GM12875 (cell line): ENCODE results near the gene RACGAP1.

ENCODE experiments used
- H3K4me3 ChIP-seq: one replicate; pipeline ENCODE4 v1.5.1; 2011; ENCODE audit warnings: low read depth, low read length, control low read depth
- TF ChIP-seq, protein P1 (sequence below): IDR thresholded peaks from 2 replicates; pipeline ENCODE4 v1.5.1; 2011; ENCODE audit warnings: low read depth, mild to moderate bottlenecking, control low read depth, inconsistent platforms, low read length, moderate library complexity, borderline replicate concordance; ENCODE audit not compliant: insufficient read depth

The RACGAP1 gene

DNA sequence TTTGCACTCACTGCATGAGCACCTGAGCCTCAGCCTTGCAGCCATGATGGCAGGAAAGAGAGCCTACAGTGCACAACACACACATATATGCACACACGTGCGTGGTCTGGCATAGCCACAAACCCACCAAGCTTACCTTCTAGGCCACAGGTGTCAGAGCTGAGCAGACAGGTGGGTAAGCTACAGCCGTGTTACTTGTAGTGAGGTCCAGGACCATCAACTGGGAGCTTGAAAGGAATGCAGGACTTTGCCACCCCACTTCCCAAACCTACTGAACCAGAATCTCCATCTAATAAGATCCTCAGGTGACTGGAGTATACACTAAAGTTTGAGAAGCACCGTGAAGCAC is 34.8 kb upstream of the RACGAP1 start:
- TF ChIP-seq, protein P1, sequence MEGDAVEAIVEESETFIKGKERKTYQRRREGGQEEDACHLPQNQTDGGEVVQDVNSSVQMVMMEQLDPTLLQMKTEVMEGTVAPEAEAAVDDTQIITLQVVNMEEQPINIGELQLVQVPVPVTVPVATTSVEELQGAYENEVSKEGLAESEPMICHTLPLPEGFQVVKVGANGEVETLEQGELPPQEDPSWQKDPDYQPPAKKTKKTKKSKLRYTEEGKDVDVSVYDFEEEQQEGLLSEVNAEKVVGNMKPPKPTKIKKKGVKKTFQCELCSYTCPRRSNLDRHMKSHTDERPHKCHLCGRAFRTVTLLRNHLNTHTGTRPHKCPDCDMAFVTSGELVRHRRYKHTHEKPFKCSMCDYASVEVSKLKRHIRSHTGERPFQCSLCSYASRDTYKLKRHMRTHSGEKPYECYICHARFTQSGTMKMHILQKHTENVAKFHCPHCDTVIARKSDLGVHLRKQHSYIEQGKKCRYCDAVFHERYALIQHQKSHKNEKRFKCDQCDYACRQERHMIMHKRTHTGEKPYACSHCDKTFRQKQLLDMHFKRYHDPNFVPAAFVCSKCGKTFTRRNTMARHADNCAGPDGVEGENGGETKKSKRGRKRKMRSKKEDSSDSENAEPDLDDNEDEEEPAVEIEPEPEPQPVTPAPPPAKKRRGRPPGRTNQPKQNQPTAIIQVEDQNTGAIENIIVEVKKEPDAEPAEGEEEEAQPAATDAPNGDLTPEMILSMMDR: no peak
- H3K4me3 ChIP-seq: no peak overlapping the region

DNA sequence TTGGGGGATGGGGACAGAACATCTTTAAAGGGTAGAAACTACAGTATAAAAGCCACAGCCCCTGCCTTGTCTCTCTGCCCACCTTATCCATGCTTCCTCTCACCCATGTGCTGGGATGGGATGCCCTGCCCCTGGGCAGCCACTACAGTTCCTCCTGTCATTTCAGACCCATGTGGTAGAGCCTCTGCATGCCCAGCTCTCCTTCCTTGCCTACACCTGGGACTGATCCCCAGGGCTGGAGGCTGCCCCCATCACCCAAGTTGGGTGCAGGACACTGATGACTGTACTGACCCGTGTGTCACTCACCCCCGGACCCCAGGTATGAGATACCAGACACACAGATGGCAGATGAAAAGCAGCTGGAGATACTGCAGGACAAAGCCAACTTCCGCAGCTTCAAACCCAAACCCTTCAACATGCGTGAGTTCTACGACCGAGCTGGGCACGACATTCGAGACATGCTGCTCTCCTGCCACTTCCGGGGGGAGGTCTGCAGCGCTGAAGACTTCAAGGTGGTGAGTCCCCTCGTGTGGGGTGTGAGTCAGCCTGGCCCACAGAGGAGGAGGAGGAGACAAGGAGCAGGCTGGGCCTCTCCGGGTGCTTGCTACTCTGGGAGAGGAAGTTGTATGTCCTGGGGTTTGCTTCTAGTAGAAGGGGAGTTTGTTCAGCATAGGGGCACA is 34.3 kb upstream of the RACGAP1 start:
- TF ChIP-seq, protein P1: no peak
- no peak overlapping the region for H3K4me3 ChIP-seq

DNA sequence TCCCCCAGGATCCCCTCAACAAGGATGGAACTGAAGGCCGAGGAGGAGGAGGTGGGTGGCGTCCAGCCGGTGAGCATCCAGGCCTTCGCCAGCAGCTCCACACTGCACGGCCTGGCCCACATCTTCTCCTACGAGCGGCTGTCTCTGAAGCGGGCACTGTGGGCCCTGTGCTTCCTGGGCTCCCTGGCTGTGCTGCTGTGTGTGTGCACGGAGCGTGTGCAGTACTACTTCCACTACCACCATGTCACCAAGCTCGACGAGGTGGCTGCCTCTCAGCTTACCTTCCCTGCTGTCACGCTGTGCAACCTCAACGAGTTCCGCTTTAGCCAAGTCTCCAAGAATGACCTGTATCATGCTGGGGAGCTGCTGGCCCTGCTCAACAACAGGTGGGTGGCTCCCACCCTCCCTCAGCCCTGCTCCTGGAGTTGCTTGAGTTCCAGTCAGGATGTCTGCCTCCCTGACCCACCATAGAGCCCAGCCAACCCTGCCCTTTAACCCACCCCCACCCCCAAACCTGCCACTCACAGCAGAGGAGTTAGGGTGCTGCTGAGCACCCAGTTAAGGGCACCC is 33.5 kb upstream of the RACGAP1 start:
- H3K4me3 ChIP-seq: no peak overlapping the region

DNA sequence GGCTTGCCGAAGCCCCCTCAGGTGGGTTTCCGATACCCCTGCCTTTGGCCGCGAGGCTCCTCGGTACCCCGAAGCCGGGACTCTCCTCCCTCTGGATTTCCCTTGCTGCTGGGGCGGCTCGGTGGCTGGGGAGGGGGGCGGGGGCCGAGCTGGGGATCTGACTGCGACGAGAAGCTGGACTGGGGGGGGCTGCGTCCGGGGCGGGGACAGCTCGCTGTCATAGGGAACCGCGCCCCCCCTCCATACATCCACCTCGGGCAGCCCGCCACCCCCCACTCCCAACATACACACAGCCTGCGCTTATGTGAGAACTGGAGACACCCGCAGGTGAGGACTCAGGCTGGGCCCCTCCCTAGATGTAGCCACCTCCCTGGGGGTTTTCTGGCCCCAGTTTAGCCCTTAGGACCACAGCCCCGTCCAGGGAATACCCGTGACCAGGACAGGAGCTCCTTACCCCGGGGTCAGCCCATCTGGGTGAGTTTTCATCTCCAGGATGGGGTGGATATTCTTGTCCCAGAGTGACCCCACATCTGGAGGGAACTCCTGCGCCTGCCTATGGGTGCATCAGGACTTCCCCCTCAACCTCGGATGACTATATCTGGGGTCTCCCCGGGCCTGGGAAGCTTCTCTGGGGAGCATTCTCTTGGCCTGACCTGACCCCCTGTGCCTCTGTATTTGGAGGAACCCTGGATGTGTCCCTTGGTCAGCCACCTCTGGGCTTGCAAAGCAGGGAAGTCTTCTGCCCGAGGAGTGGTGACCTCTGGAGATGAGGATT is 32.8 kb upstream of the RACGAP1 start:
- H3K4me3 ChIP-seq: peak overlapping the region; percentile 56
- TF ChIP-seq, protein P1: no peak

More for the DNA sequence above, 33.5 kb upstream of the RACGAP1 start:
- TF ChIP-seq, protein P1: no peak

DNA sequence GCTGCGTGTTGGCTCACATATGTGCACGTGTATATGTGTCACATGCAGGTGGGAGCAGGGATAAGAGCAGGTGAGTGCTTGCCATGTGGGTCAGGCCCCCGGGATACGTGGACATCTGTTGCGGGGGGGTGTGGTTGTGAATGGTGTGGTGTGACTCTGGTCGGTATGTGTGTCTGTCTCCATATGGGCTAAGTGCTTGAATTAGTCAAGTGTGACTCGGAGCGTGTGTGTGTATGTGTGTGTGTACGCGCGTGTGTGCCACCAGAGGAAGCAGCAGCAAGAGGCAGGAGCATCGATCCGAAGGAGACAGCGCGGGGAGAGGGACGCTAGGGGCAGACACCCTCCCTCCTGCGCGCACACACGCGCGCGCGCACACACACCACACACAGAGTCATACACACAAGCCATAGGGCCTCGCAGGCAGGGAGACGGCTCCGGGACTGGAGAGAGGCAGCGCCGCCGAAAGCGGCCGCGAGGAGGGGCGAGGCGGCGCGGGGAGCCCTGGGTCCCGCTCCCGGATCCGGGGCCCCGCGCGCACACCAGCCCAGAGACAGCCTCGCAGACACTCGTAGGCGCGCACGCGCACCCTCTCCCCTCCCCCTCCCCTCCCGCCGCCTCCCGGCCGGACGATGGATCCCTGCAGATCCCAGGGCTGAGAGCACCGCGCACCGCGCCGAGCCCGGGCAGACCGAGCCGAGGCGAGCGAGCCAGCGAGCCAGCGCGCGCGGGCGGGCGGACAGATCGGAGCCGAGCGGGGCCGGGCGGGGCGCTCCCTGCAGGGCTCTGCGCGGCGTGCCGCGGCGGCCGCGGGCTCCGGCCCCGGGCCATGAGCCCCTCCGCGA is 31.9 kb upstream of the RACGAP1 start, which contains the start of gene ASIC1:
ASIC1 (plus strand) TSS at position 597 of the 842 bp plus-strand sequence. CDS start 1,171 bp downstream, outside the sequence.
- TF ChIP-seq, protein P1: no peak
- peak within 1 kb of the TSS; percentile 56 for H3K4me3 ChIP-seq

DNA sequence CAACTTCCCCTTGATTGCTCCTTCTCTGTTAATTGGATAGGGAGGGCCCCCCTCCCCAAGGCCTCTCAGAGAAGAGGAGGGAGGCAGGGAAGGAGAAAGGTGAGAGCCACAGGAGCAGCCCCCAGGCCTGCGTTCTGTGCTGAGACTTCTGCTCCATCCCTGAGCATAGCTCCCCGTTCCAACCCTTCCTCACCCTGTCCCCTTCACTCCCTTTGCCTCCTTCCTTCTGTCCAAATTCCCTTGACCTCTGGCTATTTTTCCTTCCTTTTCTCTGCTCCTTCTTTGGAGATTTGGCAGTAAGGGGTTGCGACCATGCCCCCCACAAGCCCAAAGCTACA is 31.3 kb upstream of the RACGAP1 start:
- no peak overlapping the region for H3K4me3 ChIP-seq
- TF ChIP-seq, protein P1: no peak
